ENCODE data around the gene WDR7. TPM values are rescaled to one million over a fixed set of nuclear protein-coding genes. Genes with fewer than 3 reads are reported as not detected.

The WDR7 gene
- total and polyA plus RNA-seq, 12 donors, result 3.6 to 64.6 (median 24.2) TPM

DNA sequence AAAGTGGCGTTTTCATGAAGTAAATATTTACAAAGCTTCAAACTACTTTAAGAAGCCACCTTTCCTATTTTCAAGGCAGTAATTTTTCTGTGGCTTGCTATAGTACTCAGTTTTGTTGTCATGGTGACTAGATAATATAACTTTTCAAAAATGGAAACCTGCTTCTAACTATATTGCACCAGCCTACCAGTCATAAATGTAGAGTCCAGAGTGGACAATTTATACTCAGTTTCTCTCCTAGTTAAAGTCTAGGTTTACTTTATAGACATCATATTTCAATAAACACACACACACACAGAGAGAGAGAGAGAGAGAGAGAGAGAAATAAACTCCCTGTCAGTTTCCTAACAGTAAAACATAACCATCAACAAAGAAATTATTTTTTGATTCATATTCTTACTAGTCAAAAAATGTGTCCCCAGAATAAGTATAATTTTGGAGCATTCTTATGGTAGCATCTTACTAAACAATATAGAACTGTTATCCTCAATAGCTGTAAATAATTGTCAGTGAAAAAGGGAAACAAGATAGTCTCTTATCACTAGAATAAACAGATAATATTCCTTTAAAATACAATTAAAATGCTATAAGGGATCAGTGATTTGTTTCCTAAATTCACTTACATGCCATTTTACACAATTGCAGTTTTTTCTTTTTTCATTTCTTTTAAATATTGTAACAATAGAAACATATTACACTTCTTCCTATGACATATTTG lies 332.3 kb downstream of the WDR7 start:
- H3K4me3 ChIP-seq, result no peak overlapping the region
- TF ChIP-seq POLR2A (IDR thresholded peaks at IDR 0.05), result no peak
- TF ChIP-seq, protein P1, sequence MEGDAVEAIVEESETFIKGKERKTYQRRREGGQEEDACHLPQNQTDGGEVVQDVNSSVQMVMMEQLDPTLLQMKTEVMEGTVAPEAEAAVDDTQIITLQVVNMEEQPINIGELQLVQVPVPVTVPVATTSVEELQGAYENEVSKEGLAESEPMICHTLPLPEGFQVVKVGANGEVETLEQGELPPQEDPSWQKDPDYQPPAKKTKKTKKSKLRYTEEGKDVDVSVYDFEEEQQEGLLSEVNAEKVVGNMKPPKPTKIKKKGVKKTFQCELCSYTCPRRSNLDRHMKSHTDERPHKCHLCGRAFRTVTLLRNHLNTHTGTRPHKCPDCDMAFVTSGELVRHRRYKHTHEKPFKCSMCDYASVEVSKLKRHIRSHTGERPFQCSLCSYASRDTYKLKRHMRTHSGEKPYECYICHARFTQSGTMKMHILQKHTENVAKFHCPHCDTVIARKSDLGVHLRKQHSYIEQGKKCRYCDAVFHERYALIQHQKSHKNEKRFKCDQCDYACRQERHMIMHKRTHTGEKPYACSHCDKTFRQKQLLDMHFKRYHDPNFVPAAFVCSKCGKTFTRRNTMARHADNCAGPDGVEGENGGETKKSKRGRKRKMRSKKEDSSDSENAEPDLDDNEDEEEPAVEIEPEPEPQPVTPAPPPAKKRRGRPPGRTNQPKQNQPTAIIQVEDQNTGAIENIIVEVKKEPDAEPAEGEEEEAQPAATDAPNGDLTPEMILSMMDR (IDR thresholded peaks at IDR 0.05), result no peak
- 74 to 90% (median 86%) methylated on average over 1 of the region's 1 CpG for WGBS, 4 donors
- no peak overlapping the region for H3K27ac ChIP-seq
- H3K27me3 ChIP-seq, result no peaks in the 10 kb centered on the region
- peaks cover 0 to 5% (median 0%) of the 10 kb centered on the region in 3 donors for H3K9me3 ChIP-seq (replicated peaks in 1 of 3)
- no peaks in the 10 kb centered on the region for H3K4me1 ChIP-seq (replicated peaks in 1 of 2)
- DNase-seq, result no peak
- no peaks in the 10 kb centered on the region for H3K36me3 ChIP-seq (replicated peaks in 1 of 2)
- intact Hi-C loops (cut with DNase I), result no loop called here

DNA sequence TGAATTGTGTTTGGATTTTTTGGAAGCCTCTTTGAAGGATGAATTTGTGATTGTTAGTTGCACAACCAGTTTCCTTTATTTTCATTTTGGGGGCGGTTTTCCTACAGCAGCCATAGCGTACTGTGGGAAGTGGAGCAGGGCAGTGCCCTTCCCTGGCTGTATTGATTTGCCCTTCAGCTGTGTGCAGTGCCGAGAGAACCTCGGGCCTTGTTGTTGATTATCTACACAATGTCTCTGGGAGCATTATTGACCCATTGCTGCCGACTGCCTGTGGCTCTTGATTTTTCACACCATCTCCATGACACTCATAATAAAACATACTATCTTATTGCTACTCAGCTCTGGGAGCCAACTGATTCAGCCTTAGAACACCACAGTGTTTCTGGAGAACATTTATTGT lies 333.6 kb downstream of the WDR7 start:
- TF ChIP-seq POLR2A (IDR thresholded peaks at IDR 0.05), result no peak
- TF ChIP-seq, protein P1 (IDR thresholded peaks at IDR 0.05), result no peak
- H3K36me3 ChIP-seq (replicated peaks in 1 of 2), result no peaks in the 10 kb centered on the region
- WGBS, 4 donors, result 90 to 96% (median 91%) methylated on average over 5 of the region's 5 CpGs
- no peak for DNase-seq
- no peak overlapping the region for H3K27ac ChIP-seq
- H3K9me3 ChIP-seq (replicated peaks in 1 of 3), result peaks cover 0 to 5% (median 0%) of the 10 kb centered on the region in 3 donors
- no peak overlapping the region for H3K4me3 ChIP-seq
- intact Hi-C loops (cut with DNase I), result no loop called here
- no peaks in the 10 kb centered on the region for H3K27me3 ChIP-seq
- no peaks in the 10 kb centered on the region for H3K4me1 ChIP-seq (replicated peaks in 1 of 2)

DNA sequence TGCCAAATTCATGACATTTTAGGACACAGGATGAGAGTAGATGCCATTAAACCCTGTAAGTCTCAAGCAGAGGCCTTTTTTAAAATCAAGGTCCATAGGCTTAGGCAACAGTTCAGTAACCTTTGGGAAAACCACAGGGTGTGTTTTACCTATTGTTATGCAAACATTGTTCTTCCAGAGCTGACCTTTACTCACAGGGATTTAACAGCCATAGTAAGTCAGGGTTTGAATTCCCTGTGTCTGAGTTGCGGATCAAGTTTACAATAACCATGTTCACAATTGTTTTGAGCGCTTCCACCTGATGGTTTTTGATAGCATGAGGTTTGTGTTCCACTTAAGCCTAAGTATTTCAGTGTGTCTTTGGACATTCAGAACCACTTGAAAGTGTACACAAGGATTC lies 335.7 kb downstream of the WDR7 start:
- intact Hi-C loops (cut with DNase I), result no loop called here
- H3K9me3 ChIP-seq (replicated peaks in 1 of 3), result peaks cover 0 to 5% (median 0%) of the 10 kb centered on the region in 3 donors
- H3K4me1 ChIP-seq (replicated peaks in 1 of 2), result no peaks in the 10 kb centered on the region
- H3K27me3 ChIP-seq, result no peaks in the 10 kb centered on the region
- WGBS, 4 donors, result 91 to 100% (median 97%) methylated on average over 2 of the region's 2 CpGs
- H3K36me3 ChIP-seq (replicated peaks in 1 of 2), result no peaks in the 10 kb centered on the region
- no peak for DNase-seq
- H3K27ac ChIP-seq, result no peak overlapping the region
- no peak for TF ChIP-seq POLR2A (IDR thresholded peaks at IDR 0.05)
- TF ChIP-seq, protein P1 (IDR thresholded peaks at IDR 0.05), result no peak
- no peak overlapping the region for H3K4me3 ChIP-seq

DNA sequence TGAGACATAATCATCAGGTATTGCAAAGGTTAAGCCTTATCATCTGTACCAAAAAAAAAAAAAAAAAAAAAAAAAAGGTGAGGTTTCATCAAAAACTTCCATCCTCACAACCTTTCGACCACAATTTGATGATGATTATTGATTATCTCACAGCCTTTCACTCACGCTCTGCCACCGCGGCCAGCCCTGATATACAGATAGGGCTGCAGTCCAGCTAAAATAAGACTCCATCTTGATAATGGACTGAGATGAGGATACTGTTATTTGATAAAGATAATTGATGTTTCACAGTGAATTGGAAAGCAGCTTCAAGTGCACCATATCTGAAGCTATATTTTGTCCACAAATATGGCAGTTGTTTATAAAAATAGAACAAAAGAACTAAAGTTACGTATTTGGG lies 336.1 kb downstream of the WDR7 start:
- Histone ChIP-seq H3K27ac (no peak overlapping the region), H3K36me3 (replicated peaks in 1 of 2) (no peaks in the 10 kb centered on the region), H3K4me3 (no peak overlapping the region), H3K4me1 (replicated peaks in 1 of 2) (no peaks in the 10 kb centered on the region), H3K9me3 (replicated peaks in 1 of 3) (peaks cover 0 to 5% (median 0%) of the 10 kb centered on the region in 3 donors), H3K27me3 (no peaks in the 10 kb centered on the region)
- no peak for TF ChIP-seq POLR2A (IDR thresholded peaks at IDR 0.05)
- TF ChIP-seq, protein P1 (IDR thresholded peaks at IDR 0.05), result no peak
- DNase-seq, result no peak
- intact Hi-C loops (cut with DNase I), result no loop called here
- 91 to 96% (median 93%) methylated on average over 5 of the region's 5 CpGs for WGBS, 4 donors
